ENCODE results near the gene KRTAP1-4.

- TF ChIP-seq CTCF (IDR thresholded peaks at IDR 0.05), result no peak
- TF ChIP-seq POLR2A (IDR thresholded peaks at IDR 0.05), result no peak
These were observed 21.2 kb downstream of the KRTAP1-4 start, which contains the start of gene KRTAP3-1 for GRCh38 chr17:41008811-41009210.

All from uterus (tissue), 2 donors.